Measurements from ENCODE around the gene IRF6.
"Not testable (repeated sequence)": the region's sequence is repeated elsewhere in the genome, so short reads cannot be mapped to it uniquely, and the experiment has no call there.

The IRF6 gene

DNA sequence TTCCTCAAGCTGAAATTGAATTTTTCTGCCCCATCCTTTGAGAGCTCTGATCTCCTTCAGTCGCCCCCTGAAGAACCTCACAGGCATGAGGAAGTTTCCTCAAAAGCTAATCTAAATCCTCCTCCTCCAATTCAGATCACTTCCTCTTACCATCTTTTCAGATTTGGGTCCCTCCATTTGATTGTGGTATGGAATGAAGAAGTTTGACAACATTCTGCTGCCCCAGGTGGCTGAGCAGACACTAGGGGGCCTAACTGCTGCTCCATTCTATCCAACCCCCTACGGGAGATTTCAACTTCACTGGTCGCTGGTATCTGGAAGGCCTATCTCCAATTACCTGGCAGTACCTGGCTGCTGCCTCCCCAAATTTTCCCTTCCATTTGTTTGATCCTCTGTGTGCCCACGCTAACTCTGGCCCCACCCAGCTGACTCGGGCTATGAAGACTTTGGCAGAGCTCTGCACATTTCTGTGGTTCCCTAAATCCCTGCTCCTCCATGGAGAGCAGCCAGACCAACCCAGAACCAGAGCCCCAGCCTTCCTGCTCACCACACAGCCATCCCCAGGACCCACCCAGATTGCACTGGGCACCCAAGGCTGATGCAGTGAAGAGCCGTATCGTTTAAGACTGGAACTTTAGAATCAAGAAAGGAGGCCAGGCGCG lies 7.8 kb downstream of the IRF6 start:
- no peak overlapping the region for H3K4me3 ChIP-seq (ENCODE audit: control insufficient read depth, low read depth, low read length)
- DNase-seq (ENCODE audit: low read depth) = no peak
- TF ChIP-seq, protein P1, sequence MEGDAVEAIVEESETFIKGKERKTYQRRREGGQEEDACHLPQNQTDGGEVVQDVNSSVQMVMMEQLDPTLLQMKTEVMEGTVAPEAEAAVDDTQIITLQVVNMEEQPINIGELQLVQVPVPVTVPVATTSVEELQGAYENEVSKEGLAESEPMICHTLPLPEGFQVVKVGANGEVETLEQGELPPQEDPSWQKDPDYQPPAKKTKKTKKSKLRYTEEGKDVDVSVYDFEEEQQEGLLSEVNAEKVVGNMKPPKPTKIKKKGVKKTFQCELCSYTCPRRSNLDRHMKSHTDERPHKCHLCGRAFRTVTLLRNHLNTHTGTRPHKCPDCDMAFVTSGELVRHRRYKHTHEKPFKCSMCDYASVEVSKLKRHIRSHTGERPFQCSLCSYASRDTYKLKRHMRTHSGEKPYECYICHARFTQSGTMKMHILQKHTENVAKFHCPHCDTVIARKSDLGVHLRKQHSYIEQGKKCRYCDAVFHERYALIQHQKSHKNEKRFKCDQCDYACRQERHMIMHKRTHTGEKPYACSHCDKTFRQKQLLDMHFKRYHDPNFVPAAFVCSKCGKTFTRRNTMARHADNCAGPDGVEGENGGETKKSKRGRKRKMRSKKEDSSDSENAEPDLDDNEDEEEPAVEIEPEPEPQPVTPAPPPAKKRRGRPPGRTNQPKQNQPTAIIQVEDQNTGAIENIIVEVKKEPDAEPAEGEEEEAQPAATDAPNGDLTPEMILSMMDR (conservative IDR thresholded peaks at IDR 0.05; ENCODE audit: control insufficient read depth, insufficient read depth, low read depth, low read length) = peak; percentile 2

DNA sequence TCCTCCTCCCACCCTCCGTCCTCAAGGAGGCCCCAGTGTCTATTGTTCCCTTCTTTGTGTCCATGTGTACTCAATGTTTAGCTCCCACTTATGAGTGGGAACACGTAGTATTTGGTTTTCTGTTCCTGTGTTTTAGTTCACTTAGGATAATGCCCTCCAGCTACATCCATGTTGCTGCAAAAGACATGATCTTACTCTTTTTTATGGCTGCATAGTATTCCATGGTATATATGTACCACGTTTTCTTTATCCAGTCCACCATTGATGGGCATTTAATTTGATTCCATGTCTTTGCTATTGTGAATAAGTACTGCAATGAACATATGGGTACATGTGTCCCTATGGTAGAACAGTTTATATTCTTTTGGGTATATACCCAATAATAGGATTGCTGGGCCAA lies 12.2 kb downstream of the IRF6 start:
- DNase-seq (ENCODE audit: low read depth); H3K4me3 ChIP-seq (ENCODE audit: control insufficient read depth, low read depth, low read length): not testable (repeated sequence)

DNA sequence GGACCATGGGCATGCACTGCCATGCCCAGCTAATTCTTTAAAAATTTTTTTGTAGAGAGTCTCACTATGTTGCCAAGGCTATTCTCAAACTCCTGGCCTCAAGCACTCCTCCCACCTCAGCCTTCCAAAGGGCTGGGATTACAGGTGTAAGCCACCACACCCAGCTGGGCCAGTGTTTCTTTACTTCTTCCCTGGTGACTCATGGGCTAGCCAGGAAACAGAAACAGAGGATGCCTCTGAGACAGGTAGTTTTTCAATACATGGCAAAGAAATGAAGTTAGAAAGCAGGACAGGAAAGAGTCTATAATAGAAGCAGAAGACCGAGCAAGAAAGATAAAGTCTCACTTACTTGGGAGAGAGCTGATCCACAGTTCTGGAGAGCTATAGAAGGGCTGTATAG lies 14.0 kb downstream of the IRF6 start:
- TF ChIP-seq, protein P1 (conservative IDR thresholded peaks at IDR 0.05; ENCODE audit: control insufficient read depth, insufficient read depth, low read depth, low read length) = no peak
- H3K4me3 ChIP-seq (ENCODE audit: control insufficient read depth, low read depth, low read length) = no peak overlapping the region
- no peak for DNase-seq (ENCODE audit: low read depth)

DNA sequence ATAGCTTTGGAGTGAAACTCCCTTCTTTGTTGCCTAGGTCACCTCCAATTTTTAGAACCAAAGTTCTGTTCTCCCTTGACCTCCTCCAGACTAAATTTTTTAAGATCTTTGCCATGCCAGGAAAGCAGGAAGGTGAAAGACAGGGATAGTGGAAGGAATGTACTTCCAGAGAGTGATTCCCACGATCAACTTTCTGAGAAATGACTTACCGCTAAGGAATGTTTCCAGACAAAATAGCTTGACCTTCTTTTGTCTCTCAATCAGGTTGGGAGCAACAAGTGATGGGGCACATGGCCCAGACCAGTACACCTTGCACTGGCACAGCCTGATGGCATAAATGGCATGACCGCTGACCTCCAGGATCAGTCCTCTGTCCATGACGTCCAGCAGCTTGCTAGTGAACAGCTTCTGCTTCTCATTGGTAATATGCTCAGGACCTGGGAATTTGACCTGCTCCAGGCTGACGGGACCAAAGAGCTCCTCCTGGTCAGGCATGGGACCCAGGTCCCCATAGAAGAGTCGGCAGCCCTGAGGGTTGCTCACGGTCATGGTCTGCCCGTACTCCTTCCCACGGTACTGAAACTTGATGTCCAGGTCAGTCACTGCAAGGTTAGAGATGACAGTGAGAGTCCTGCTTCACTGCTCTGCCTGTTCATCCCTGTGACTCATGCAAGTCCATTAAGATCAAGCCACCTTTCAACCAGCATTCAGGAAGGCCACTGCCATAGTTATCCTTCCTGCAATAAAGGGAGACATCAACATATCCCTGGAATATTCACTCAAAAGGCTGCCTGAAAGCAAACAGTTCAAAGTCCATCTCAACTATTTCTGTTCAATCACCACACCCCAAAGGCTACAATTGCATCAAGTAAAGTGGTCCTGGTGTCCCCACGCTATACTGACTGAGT lies 15.4 kb downstream of the IRF6 start:
- TF ChIP-seq, protein P1 (conservative IDR thresholded peaks at IDR 0.05; ENCODE audit: control insufficient read depth, insufficient read depth, low read depth, low read length) = no peak
- H3K4me3 ChIP-seq (ENCODE audit: control insufficient read depth, low read depth, low read length) = no peak overlapping the region
- DNase-seq (ENCODE audit: low read depth) = no peak

DNA sequence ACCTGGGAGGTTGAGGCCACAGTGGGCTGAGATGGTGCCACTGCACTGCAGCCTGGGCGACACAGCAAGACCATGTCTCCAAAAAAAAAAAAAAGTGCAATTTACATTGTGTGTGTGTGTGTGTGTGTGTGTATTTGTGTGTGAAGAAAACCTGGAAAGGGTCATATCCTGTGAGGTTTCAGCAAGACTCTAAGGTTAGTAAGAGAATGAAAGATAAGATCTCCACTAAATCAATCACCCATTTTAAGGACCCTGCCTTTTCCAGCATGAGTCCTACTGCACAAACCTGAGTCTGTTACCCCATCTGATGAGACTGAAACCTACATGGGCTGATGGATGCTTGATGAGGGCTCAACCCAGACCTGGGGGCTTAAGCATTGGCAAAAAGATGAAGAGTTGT lies 16.7 kb downstream of the IRF6 start:
- TF ChIP-seq, protein P1 (conservative IDR thresholded peaks at IDR 0.05; ENCODE audit: control insufficient read depth, insufficient read depth, low read depth, low read length) = no peak
- DNase-seq (ENCODE audit: low read depth) = no peak
- no peak overlapping the region for H3K4me3 ChIP-seq (ENCODE audit: control insufficient read depth, low read depth, low read length)

- no peak overlapping the region for H3K4me3 ChIP-seq (ENCODE audit: control insufficient read depth, low read depth, low read length)
- TF ChIP-seq, protein P1 (conservative IDR thresholded peaks at IDR 0.05; ENCODE audit: control insufficient read depth, insufficient read depth, low read depth, low read length) = no peak
- no peak for DNase-seq (ENCODE audit: low read depth)
Observed at GRCh38 chr1:209787551-209787950, 18.4 kb downstream of the IRF6 start.

DNA sequence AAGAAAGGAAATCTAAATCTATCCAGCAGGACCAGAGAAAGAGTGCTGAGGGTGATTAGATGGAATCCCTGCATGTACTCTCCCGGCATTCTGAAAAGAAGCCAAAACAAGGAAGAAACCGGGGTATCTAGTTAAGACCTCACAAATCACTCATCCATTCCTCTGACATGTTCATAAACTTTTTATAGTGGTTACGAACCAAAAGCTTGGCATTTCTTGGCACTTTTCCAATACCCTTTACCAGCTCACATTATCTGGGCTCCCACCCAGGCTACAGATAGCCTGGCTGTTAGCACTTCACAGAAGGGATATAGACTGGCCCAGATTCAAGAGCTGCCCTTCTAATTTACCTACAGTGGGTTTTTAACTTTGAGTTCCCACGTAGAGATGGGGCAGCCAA lies 19.8 kb downstream of the IRF6 start:
- TF ChIP-seq, protein P1 (conservative IDR thresholded peaks at IDR 0.05; ENCODE audit: control insufficient read depth, insufficient read depth, low read depth, low read length) = no peak
- H3K4me3 ChIP-seq (ENCODE audit: control insufficient read depth, low read depth, low read length) = no peak overlapping the region
- no peak for DNase-seq (ENCODE audit: low read depth)
